Measurements from ENCODE around the gene HOXC6. TPM values are rescaled to one million over a fixed set of nuclear protein-coding genes. Genes with fewer than 3 reads are reported as not detected.

The HOXC6 gene
- total RNA-seq, 1 experiment from 2014 or later = 2.8 TPM

- Histone ChIP-seq H3K4me1 (ENCODE audit: insufficient read depth, low read length) (peaks cover 12% of the 10 kb centered on the region), H3F3A (ENCODE audit: low read length, unreplicated experiment) (no peaks in the 10 kb centered on the region), H3K4me2 (ENCODE audit: low read length) (no peak overlapping the region), H3K9ac (ENCODE audit: low read length) (no peak overlapping the region), H3K9me2 (replicated peaks; ENCODE audit: low read length) (no peaks in the 10 kb centered on the region), H3K36me3 (ENCODE audit: low read depth, low read length) (no peaks in the 10 kb centered on the region), H4K20me1 (ENCODE audit: low read length) (no peaks in the 10 kb centered on the region), H2AFZ (ENCODE audit: low read length) (no peak overlapping the region), H3K27me3 (ENCODE audit: low read length) (no peaks in the 10 kb centered on the region), H3K79me2 (ENCODE audit: low read length) (peaks cover 17% of the 10 kb centered on the region), H3K27ac (ENCODE audit: low read length) (no peak overlapping the region), H3K9me3 (ENCODE audit: low read length) (no peaks in the 10 kb centered on the region), H3K4me3 (ENCODE audit: low read length) (no peak overlapping the region)
- no TSS peak for BruUV-seq (replicated peaks)
- ChIA-PET CTCF (interaction anchor here (1.1 to 2.3 kb wide), 2 partner anchors 160 to 170 kb away, joined by 4 to 20 read pairs; no protein-coding TSS in a partner anchor), POLR2A (ENCODE audit: unreplicated experiment) (no interaction called here)
- TF ChIP-seq EZH2 (IDR thresholded peaks at IDR 0.05; ENCODE audit: low read length, unreplicated experiment) (no peak), EZH2phosphoT487 (IDR thresholded peaks at IDR 0.05; ENCODE audit: borderline replicate concordance, low read length) (no peak)
- TF ChIP-seq, protein P1, sequence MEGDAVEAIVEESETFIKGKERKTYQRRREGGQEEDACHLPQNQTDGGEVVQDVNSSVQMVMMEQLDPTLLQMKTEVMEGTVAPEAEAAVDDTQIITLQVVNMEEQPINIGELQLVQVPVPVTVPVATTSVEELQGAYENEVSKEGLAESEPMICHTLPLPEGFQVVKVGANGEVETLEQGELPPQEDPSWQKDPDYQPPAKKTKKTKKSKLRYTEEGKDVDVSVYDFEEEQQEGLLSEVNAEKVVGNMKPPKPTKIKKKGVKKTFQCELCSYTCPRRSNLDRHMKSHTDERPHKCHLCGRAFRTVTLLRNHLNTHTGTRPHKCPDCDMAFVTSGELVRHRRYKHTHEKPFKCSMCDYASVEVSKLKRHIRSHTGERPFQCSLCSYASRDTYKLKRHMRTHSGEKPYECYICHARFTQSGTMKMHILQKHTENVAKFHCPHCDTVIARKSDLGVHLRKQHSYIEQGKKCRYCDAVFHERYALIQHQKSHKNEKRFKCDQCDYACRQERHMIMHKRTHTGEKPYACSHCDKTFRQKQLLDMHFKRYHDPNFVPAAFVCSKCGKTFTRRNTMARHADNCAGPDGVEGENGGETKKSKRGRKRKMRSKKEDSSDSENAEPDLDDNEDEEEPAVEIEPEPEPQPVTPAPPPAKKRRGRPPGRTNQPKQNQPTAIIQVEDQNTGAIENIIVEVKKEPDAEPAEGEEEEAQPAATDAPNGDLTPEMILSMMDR (conservative IDR thresholded peaks at IDR 0.05; ENCODE audit: low read depth, low read length) = no peak
- DNase-seq = no peak
- no peak for ATAC-seq
- intact Hi-C loops (cut with micrococcal nuclease) = no loop called here
Observed at GRCh38 chr12:54031480-54031879, 3.2 kb downstream of the HOXC6 start.

GRCh38 chr12:54032086-54032619, 3.9 kb downstream of the HOXC6 start:
- BruUV-seq (replicated peaks) = no TSS peak
- POLR2A ChIA-PET (ENCODE audit: unreplicated experiment) = interaction anchor here (0.7 kb wide), 1 partner anchor 15 kb away, joined by 8 read pairs; no protein-coding TSS in a partner anchor

More at GRCh38 chr12:54032086-54032619, 3.9 kb downstream of the HOXC6 start:
- DNase-seq = no peak
- H3K9me3 ChIP-seq (ENCODE audit: low read length) = no peaks in the 10 kb centered on the region
- TF ChIP-seq, protein P1 (conservative IDR thresholded peaks at IDR 0.05; ENCODE audit: low read depth, low read length) = no peak
- no peak for TF ChIP-seq EZH2phosphoT487 (IDR thresholded peaks at IDR 0.05; ENCODE audit: borderline replicate concordance, low read length)
- TF ChIP-seq EZH2 (IDR thresholded peaks at IDR 0.05; ENCODE audit: low read length, unreplicated experiment) = no peak
- CTCF ChIA-PET = interaction anchor here (0.5 to 2.3 kb wide), 20 partner anchors 11 to 1849 kb away, joined by 3 to 36 read pairs (median 6); partner anchors contain the start of genes HOXC10, HOXC8 and SMUG1
- no peaks in the 10 kb centered on the region for H3K36me3 ChIP-seq (ENCODE audit: low read depth, low read length)
- H3K27me3 ChIP-seq (ENCODE audit: low read length) = no peaks in the 10 kb centered on the region
- peaks cover 15% of the 10 kb centered on the region for H3K79me2 ChIP-seq (ENCODE audit: low read length)
- no peak overlapping the region for H2AFZ ChIP-seq (ENCODE audit: low read length)
- H3K4me2 ChIP-seq (ENCODE audit: low read length) = no peak overlapping the region
- H3K9me2 ChIP-seq (replicated peaks; ENCODE audit: low read length) = no peaks in the 10 kb centered on the region
- no peaks in the 10 kb centered on the region for H3F3A ChIP-seq (ENCODE audit: low read length, unreplicated experiment)
- ATAC-seq = no peak
- H3K4me3 ChIP-seq (ENCODE audit: low read length) = no peak overlapping the region
- H3K4me1 ChIP-seq (ENCODE audit: insufficient read depth, low read length) = peaks cover 19% of the 10 kb centered on the region
- H4K20me1 ChIP-seq (ENCODE audit: low read length) = no peaks in the 10 kb centered on the region
- intact Hi-C loops (cut with micrococcal nuclease) = loop anchor here (1.0 to 2.0 kb wide), 2 partner anchors 103 to 159 kb away; no protein-coding TSS in a partner anchor
- no peak overlapping the region for H3K9ac ChIP-seq (ENCODE audit: low read length)
- H3K27ac ChIP-seq (ENCODE audit: low read length) = no peak overlapping the region

Data from PC-3 (cell line).